ENCODE data around the gene DACT2.
"Not testable (repeated sequence)": the region's sequence is repeated elsewhere in the genome, so short reads cannot be mapped to it uniquely, and the experiment has no call there.

DACT2 gene

GRCh38 chr6:168273441-168274036 is 46.0 kb downstream of the DACT2 start:
- TF ChIP-seq PAX5 (IDR thresholded peaks at IDR 0.05; ENCODE audit: insufficient read depth, low read length, severe bottlenecking) (no peak), POLR2AphosphoS5 (IDR thresholded peaks at IDR 0.05; ENCODE audit: low read depth, low read length) (no peak), POLR2A (IDR thresholded peaks at IDR 0.05; ENCODE audit: low read depth, low read length) (no peak), TAF1 (IDR thresholded peaks at IDR 0.05; ENCODE audit: low read depth, low read length) (no peak), SPI1 (IDR thresholded peaks at IDR 0.05; ENCODE audit: low read depth, low read length) (no peak), POU2F2 (IDR thresholded peaks at IDR 0.05; ENCODE audit: low read depth, low read length) (no peak)
- FAIRE-seq (no peak), DNase-seq (ENCODE audit: insufficient read length, low spot score) (no peak)

- TF ChIP-seq TAF1 (IDR thresholded peaks at IDR 0.05; ENCODE audit: low read depth, low read length): no peak
- no peak for TF ChIP-seq PAX5 (IDR thresholded peaks at IDR 0.05; ENCODE audit: insufficient read depth, low read length, severe bottlenecking)
- no peak for TF ChIP-seq POLR2AphosphoS5 (IDR thresholded peaks at IDR 0.05; ENCODE audit: low read depth, low read length)
- TF ChIP-seq POU2F2 (IDR thresholded peaks at IDR 0.05; ENCODE audit: low read depth, low read length): no peak
- no peak for TF ChIP-seq POLR2A (IDR thresholded peaks at IDR 0.05; ENCODE audit: low read depth, low read length)
- TF ChIP-seq SPI1 (IDR thresholded peaks at IDR 0.05; ENCODE audit: low read depth, low read length): no peak
- FAIRE-seq (no peak), DNase-seq (ENCODE audit: insufficient read length, low spot score) (no peak)
Observed at GRCh38 chr6:168272415-168273325, 46.9 kb downstream of the DACT2 start.

GRCh38 chr6:168270274-168271172 is 49.1 kb downstream of the DACT2 start:
- TF ChIP-seq SPI1 (IDR thresholded peaks at IDR 0.05; ENCODE audit: low read depth, low read length) (no peak), POLR2AphosphoS5 (IDR thresholded peaks at IDR 0.05; ENCODE audit: low read depth, low read length) (no peak), PAX5 (IDR thresholded peaks at IDR 0.05; ENCODE audit: insufficient read depth, low read length, severe bottlenecking) (no peak), POLR2A (IDR thresholded peaks at IDR 0.05; ENCODE audit: low read depth, low read length) (no peak)
- no peak for FAIRE-seq
- DNase-seq (ENCODE audit: insufficient read length, low spot score): no peak

GRCh38 chr6:168269455-168270243 is 49.9 kb downstream of the DACT2 start:
- TF ChIP-seq PAX5 (IDR thresholded peaks at IDR 0.05; ENCODE audit: insufficient read depth, low read length, severe bottlenecking) (no peak), POU2F2 (IDR thresholded peaks at IDR 0.05; ENCODE audit: low read depth, low read length) (no peak), POLR2AphosphoS5 (IDR thresholded peaks at IDR 0.05; ENCODE audit: low read depth, low read length) (no peak), TAF1 (IDR thresholded peaks at IDR 0.05; ENCODE audit: low read depth, low read length) (no peak), SPI1 (IDR thresholded peaks at IDR 0.05; ENCODE audit: low read depth, low read length) (no peak), POLR2A (IDR thresholded peaks at IDR 0.05; ENCODE audit: low read depth, low read length) (no peak)
- FAIRE-seq (no peak), DNase-seq (ENCODE audit: insufficient read length, low spot score) (no peak)

GRCh38 chr6:168268755-168269154 is 50.8 kb downstream of the DACT2 start:
- FAIRE-seq: no peak
- TF ChIP-seq POLR2AphosphoS5 (IDR thresholded peaks at IDR 0.05; ENCODE audit: low read depth, low read length) (no peak), TAF1 (IDR thresholded peaks at IDR 0.05; ENCODE audit: low read depth, low read length) (no peak), SPI1 (IDR thresholded peaks at IDR 0.05; ENCODE audit: low read depth, low read length) (no peak), POU2F2 (IDR thresholded peaks at IDR 0.05; ENCODE audit: low read depth, low read length) (no peak), PAX5 (IDR thresholded peaks at IDR 0.05; ENCODE audit: insufficient read depth, low read length, severe bottlenecking) (no peak), POLR2A (IDR thresholded peaks at IDR 0.05; ENCODE audit: low read depth, low read length) (no peak)
- DNase-seq (ENCODE audit: insufficient read length, low spot score): no peak

- not testable (repeated sequence) for FAIRE-seq; DNase-seq (ENCODE audit: insufficient read length, low spot score)
Observed at GRCh38 chr6:168267779-168268178, 51.8 kb downstream of the DACT2 start.

GRCh38 chr6:168265827-168266815 is 53.5 kb downstream of the DACT2 start:
- TF ChIP-seq PAX5 (IDR thresholded peaks at IDR 0.05; ENCODE audit: insufficient read depth, low read length, severe bottlenecking) (no peak), POLR2A (IDR thresholded peaks at IDR 0.05; ENCODE audit: low read depth, low read length) (no peak), POU2F2 (IDR thresholded peaks at IDR 0.05; ENCODE audit: low read depth, low read length) (no peak), POLR2AphosphoS5 (IDR thresholded peaks at IDR 0.05; ENCODE audit: low read depth, low read length) (no peak), SPI1 (IDR thresholded peaks at IDR 0.05; ENCODE audit: low read depth, low read length) (no peak), TAF1 (IDR thresholded peaks at IDR 0.05; ENCODE audit: low read depth, low read length) (no peak)
- FAIRE-seq (no peak), DNase-seq (ENCODE audit: insufficient read length, low spot score) (no peak)

GRCh38 chr6:168265394-168265793 is 54.2 kb downstream of the DACT2 start:
- no peak for FAIRE-seq
- TF ChIP-seq SPI1 (IDR thresholded peaks at IDR 0.05; ENCODE audit: low read depth, low read length): no peak
- no peak for TF ChIP-seq POLR2AphosphoS5 (IDR thresholded peaks at IDR 0.05; ENCODE audit: low read depth, low read length)
- TF ChIP-seq POLR2A (IDR thresholded peaks at IDR 0.05; ENCODE audit: low read depth, low read length): no peak
- TF ChIP-seq PAX5 (IDR thresholded peaks at IDR 0.05; ENCODE audit: insufficient read depth, low read length, severe bottlenecking): no peak
- TF ChIP-seq POU2F2 (IDR thresholded peaks at IDR 0.05; ENCODE audit: low read depth, low read length): no peak
- no peak for TF ChIP-seq TAF1 (IDR thresholded peaks at IDR 0.05; ENCODE audit: low read depth, low read length)

More at GRCh38 chr6:168265394-168265793, 54.2 kb downstream of the DACT2 start:
- DNase-seq (ENCODE audit: insufficient read length, low spot score): no peak

All from GM12891 (cell line).